ENCODE measurements around the gene MCTP1.
"Not testable (repeated sequence)": the region's sequence is repeated elsewhere in the genome, so short reads cannot be mapped to it uniquely, and the experiment has no call there.

Gene MCTP1

GRCh38 chr5:94845696-94846095 lies 439.2 kb downstream of the MCTP1 start:
- FAIRE-seq, result not testable (repeated sequence)

GRCh38 chr5:94841598-94842322 lies 443.1 kb downstream of the MCTP1 start:
- FAIRE-seq (no peak), DNase-seq (ENCODE audit: insufficient read length, low spot score) (no peak)

More at GRCh38 chr5:94845696-94846095, 439.2 kb downstream of the MCTP1 start:
- not testable (repeated sequence) for DNase-seq (ENCODE audit: insufficient read length, low spot score)

- no peak for DNase-seq (ENCODE audit: insufficient read length, low spot score)
- no peak for FAIRE-seq
Observed at GRCh38 chr5:94833851-94834250, 451.0 kb downstream of the MCTP1 start.

- DNase-seq (ENCODE audit: insufficient read length, low spot score) (no peak), FAIRE-seq (no peak)
Observed at GRCh38 chr5:94832685-94833084, 452.2 kb downstream of the MCTP1 start.

GRCh38 chr5:94830520-94830919 lies 454.4 kb downstream of the MCTP1 start:
- DNase-seq (ENCODE audit: insufficient read length, low spot score), result no peak
- no peak for FAIRE-seq

GRCh38 chr5:94828222-94828621 lies 456.7 kb downstream of the MCTP1 start:
- not testable (repeated sequence) for FAIRE-seq; DNase-seq (ENCODE audit: insufficient read length, low spot score)

- DNase-seq (ENCODE audit: insufficient read length, low spot score), result no peak
- no peak for FAIRE-seq
Observed at GRCh38 chr5:94820488-94820887, 464.4 kb downstream of the MCTP1 start.

GRCh38 chr5:94818904-94819303 lies 466.0 kb downstream of the MCTP1 start:
- FAIRE-seq (no peak), DNase-seq (ENCODE audit: insufficient read length, low spot score) (no peak)

- no peak for DNase-seq (ENCODE audit: insufficient read length, low spot score)
- FAIRE-seq, result no peak
Observed at GRCh38 chr5:94815313-94816039, 469.4 kb downstream of the MCTP1 start.

GRCh38 chr5:94812232-94812631 lies 472.7 kb downstream of the MCTP1 start:
- no peak for DNase-seq (ENCODE audit: insufficient read length, low spot score)
- FAIRE-seq, result no peak

- DNase-seq (ENCODE audit: insufficient read length, low spot score) (no peak), FAIRE-seq (no peak)
Observed at GRCh38 chr5:94811331-94811730, 473.6 kb downstream of the MCTP1 start.

- FAIRE-seq (no peak), DNase-seq (ENCODE audit: insufficient read length, low spot score) (no peak)
Observed at GRCh38 chr5:94810877-94811276, 474.0 kb downstream of the MCTP1 start.

- no peak for DNase-seq (ENCODE audit: insufficient read length, low spot score)
- FAIRE-seq, result no peak
Observed at GRCh38 chr5:94810281-94810680, 474.6 kb downstream of the MCTP1 start.

- FAIRE-seq (no peak), DNase-seq (ENCODE audit: insufficient read length, low spot score) (no peak)
Observed at GRCh38 chr5:94808497-94808896, 476.4 kb downstream of the MCTP1 start.

- no peak for DNase-seq (ENCODE audit: insufficient read length, low spot score)
- no peak for FAIRE-seq
Observed at GRCh38 chr5:94807985-94808384, 476.9 kb downstream of the MCTP1 start.

- FAIRE-seq (no peak), DNase-seq (ENCODE audit: insufficient read length, low spot score) (no peak)
Observed at GRCh38 chr5:94802450-94802849, 482.4 kb downstream of the MCTP1 start.

GRCh38 chr5:94796586-94796985 lies 488.3 kb downstream of the MCTP1 start:
- no peak for FAIRE-seq
- DNase-seq (ENCODE audit: insufficient read length, low spot score), result no peak

GRCh38 chr5:94793816-94794198 lies 491.1 kb downstream of the MCTP1 start:
- FAIRE-seq (no peak), DNase-seq (ENCODE audit: insufficient read length, low spot score) (no peak)

GRCh38 chr5:94793113-94793815 lies 491.6 kb downstream of the MCTP1 start:
- DNase-seq (ENCODE audit: insufficient read length, low spot score) (no peak), FAIRE-seq (no peak)

GRCh38 chr5:94791829-94792228 lies 493.1 kb downstream of the MCTP1 start:
- no peak for DNase-seq (ENCODE audit: insufficient read length, low spot score)

GRCh38 chr5:94788527-94788926 lies 496.4 kb downstream of the MCTP1 start:
- FAIRE-seq, result no peak

More at GRCh38 chr5:94791829-94792228, 493.1 kb downstream of the MCTP1 start:
- FAIRE-seq, result no peak

More at GRCh38 chr5:94788527-94788926, 496.4 kb downstream of the MCTP1 start:
- no peak for DNase-seq (ENCODE audit: insufficient read length, low spot score)

Data from HTR-8/SVneo (cell line).